Keratinocyte (primary cell): ENCODE data around the gene EPB41L4B.

Experiments
- CTCF ChIP-seq, 3 experiments: IDR thresholded peaks in 1 of 3; conservative IDR thresholded peaks in 1 of 3; optimal IDR thresholded peaks in 1 of 3; 2 replicates in 2 of 3; 3 replicates in 1 of 3; pipeline versions ENCODE3 to v1.5.1; 2011; ENCODE audit warnings: low read length in 3 of 3, mild to moderate bottlenecking in 3 of 3, moderate library complexity in 2 of 3, control low read depth in 1 of 3, inconsistent platforms in 1 of 3; ENCODE audit not compliant: insufficient read depth in 2 of 3; ENCODE audit errors: extremely low read depth in 1 of 3
- EZH2 ChIP-seq: IDR thresholded peaks from one replicate; pipeline ENCODE4 v1.6.1; 2012; ENCODE audit warnings: inconsistent platforms, mild to moderate bottlenecking, low read length, moderate library complexity

- TF ChIP-seq CTCF (optimal IDR thresholded peaks at IDR 0.05 in 1 of 3, IDR thresholded peaks at IDR 0.05 in 1 of 3, conservative IDR thresholded peaks at IDR 0.05 in 1 of 3; ENCODE audit: extremely low read depth in 1 of 3, insufficient read depth in 2 of 3, low read length in 3 of 3) = no peak
- no peak for TF ChIP-seq EZH2
Measured at GRCh38 chr9:109278848-109279247, 42.0 kb downstream of the EPB41L4B start.
